Fibroblast of lung (primary cell): ENCODE measurements around the gene CHAD. TPM values are rescaled to one million over a fixed set of nuclear protein-coding genes. Genes with fewer than 3 reads are reported as not detected.

ENCODE experiments used
- DNase-seq, 2 donors: peaks; one replicate each; pipeline versions ENCODE4 v3.0.0 to v3.0.0-alpha.2; 2010; ENCODE audit warnings: low read depth in 2 of 2
- H2AFZ ChIP-seq: 2 replicates; pipeline ENCODE4 v1.5.1; 2012; ENCODE audit warnings: low read length, control low read depth, inconsistent platforms
- H3K27ac ChIP-seq: 2 replicates; pipeline ENCODE4 v1.5.1; 2011; ENCODE audit warnings: low read length, control low read depth; ENCODE audit not compliant: insufficient read depth
- H3K27me3 ChIP-seq: 2 replicates; pipeline ENCODE4 v1.5.1; 2011; ENCODE audit warnings: mild to moderate bottlenecking, low read length; ENCODE audit not compliant: control insufficient read depth, insufficient read depth
- H3K36me3 ChIP-seq: 2 replicates; pipeline ENCODE4 v1.5.1; 2011; ENCODE audit warnings: low read length; ENCODE audit not compliant: control insufficient read depth, insufficient read depth
- H3K4me1 ChIP-seq: 2 replicates; pipeline ENCODE4 v1.5.1; 2011; ENCODE audit warnings: low read length; ENCODE audit not compliant: control insufficient read depth, insufficient read depth; ENCODE audit errors: extremely low read depth
- H3K4me2 ChIP-seq: 2 replicates; pipeline ENCODE4 v1.5.1; 2011; ENCODE audit warnings: low read length, control low read depth; ENCODE audit not compliant: insufficient read depth; ENCODE audit errors: extremely low read depth
- H3K4me3 ChIP-seq, 4 experiments: fragments of 200-600 bp in 1 of 4; sonication (generic) in 1 of 4; replicated peaks in 1 of 4; 2 replicates each; pipeline ENCODE4 v1.5.1; 2011 to 2016; ENCODE audit warnings: low read length in 4 of 4, low read depth in 3 of 4, mild to moderate bottlenecking in 3 of 4, control low read depth in 2 of 4, inconsistent platforms in 1 of 4, mixed read lengths in 1 of 4; ENCODE audit not compliant: insufficient read depth in 1 of 4; ENCODE audit errors: control extremely low read depth in 1 of 4
- H3K79me2 ChIP-seq: 2 replicates; pipeline ENCODE4 v1.5.1; 2012; ENCODE audit warnings: mild to moderate bottlenecking, low read length, inconsistent platforms; ENCODE audit not compliant: control insufficient read depth, insufficient read depth
- H3K9ac ChIP-seq: 2 replicates; pipeline ENCODE4 v1.5.1; 2011; ENCODE audit warnings: mild to moderate bottlenecking, low read length, control low read depth; ENCODE audit not compliant: insufficient read depth
- H3K9me3 ChIP-seq: 2 replicates; pipeline ENCODE4 v1.5.1; 2012; ENCODE audit warnings: low read depth, low read length; ENCODE audit not compliant: control insufficient read depth, insufficient read depth
- H4K20me1 ChIP-seq: 2 replicates; pipeline ENCODE4 v1.5.1; 2011; ENCODE audit warnings: low read length; ENCODE audit not compliant: control insufficient read depth, insufficient read depth; ENCODE audit errors: extremely low read depth
- EZH2 ChIP-seq: IDR thresholded peaks from 2 replicates; pipeline ENCODE4 v1.5.1; 2012; ENCODE audit warnings: low read length, control low read depth, mild to moderate bottlenecking; ENCODE audit errors: missing control alignments
- polyA plus RNA-seq, 2 donors: library from polyadenylated mRNA; depleted of rRNA in 1 of 2; stranded (reverse) in 1 of 2; unstranded in 1 of 2; fragments of >200 nt; gene quantifications; 2 replicates each; pipeline ENCODE4 v1.2.1, GENCODE V29; 2011 to 2012; ENCODE audit warnings: missing spikeins in 1 of 2
- total RNA-seq: library from RNA; depleted of rRNA; stranded (reverse); fragments of >200 nt; gene quantifications from 2 replicates; pipeline ENCODE4 v1.2.1, GENCODE V29; 2014
- TF ChIP-seq, protein P1 (sequence below), 2 donors: IDR thresholded peaks in 1 of 2; conservative IDR thresholded peaks in 1 of 2; 1 replicate in 1 of 2; 2 replicates in 1 of 2; pipeline ENCODE4 v1.5.1; 2011 to 2012; ENCODE audit warnings: low read length in 2 of 2, control low read depth in 1 of 2, inconsistent platforms in 1 of 2, low read depth in 1 of 2, mild to moderate bottlenecking in 1 of 2

CHAD gene
- total and polyA plus RNA-seq, 2 donors (not counting 1 experiment from before 2014, with no cell fraction given): not detected

DNA sequence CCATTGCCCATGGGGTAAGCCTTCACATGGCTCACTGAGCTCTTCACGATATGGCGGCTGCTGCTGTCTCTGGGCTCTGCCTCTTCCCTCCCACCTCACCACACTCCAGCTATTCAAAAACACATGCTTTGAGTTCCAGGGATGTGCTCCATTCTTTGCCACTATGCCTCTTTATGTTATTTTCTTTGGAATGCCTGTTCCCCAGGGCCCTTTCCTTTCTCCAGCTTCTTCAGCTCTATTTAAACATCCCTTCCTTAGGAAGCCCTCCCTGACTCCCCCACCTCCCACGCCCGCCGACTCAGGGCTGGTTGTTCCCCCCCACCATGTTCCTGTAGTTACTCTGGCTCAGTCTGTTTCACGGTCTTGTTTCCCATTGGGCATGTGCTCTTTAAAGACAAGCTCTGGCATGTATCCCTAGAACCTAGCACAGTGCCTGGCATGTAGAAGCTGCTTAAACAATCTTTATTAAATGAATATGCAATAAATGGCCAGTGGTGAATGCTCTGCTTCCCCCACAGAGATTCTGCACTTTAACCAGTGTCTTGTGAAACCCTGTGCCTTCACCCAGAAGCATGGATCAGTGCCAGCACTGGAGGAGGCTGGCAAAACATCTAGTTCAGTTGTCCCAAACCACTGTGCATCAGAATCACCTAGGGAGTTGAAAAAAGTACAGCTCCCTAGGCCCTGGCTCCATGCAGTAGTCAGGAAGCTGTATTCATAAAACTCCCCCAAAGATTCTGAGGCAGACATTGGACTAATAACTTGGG, 46.4 kb upstream of the CHAD start:
- Histone ChIP-seq H4K20me1 (no peaks in the 10 kb centered on the region), H3K4me2 (no peak overlapping the region), H2AFZ (no peak overlapping the region), H3K27ac (no peak overlapping the region), H3K4me3 (no peak overlapping the region), H3K4me1 (no peaks in the 10 kb centered on the region), H3K9me3 (no peaks in the 10 kb centered on the region), H3K27me3 (peaks cover 3% of the 10 kb centered on the region), H3K9ac (no peak overlapping the region), H3K36me3 (no peaks in the 10 kb centered on the region), H3K79me2 (no peaks in the 10 kb centered on the region)
- TF ChIP-seq, protein P1, sequence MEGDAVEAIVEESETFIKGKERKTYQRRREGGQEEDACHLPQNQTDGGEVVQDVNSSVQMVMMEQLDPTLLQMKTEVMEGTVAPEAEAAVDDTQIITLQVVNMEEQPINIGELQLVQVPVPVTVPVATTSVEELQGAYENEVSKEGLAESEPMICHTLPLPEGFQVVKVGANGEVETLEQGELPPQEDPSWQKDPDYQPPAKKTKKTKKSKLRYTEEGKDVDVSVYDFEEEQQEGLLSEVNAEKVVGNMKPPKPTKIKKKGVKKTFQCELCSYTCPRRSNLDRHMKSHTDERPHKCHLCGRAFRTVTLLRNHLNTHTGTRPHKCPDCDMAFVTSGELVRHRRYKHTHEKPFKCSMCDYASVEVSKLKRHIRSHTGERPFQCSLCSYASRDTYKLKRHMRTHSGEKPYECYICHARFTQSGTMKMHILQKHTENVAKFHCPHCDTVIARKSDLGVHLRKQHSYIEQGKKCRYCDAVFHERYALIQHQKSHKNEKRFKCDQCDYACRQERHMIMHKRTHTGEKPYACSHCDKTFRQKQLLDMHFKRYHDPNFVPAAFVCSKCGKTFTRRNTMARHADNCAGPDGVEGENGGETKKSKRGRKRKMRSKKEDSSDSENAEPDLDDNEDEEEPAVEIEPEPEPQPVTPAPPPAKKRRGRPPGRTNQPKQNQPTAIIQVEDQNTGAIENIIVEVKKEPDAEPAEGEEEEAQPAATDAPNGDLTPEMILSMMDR (conservative IDR thresholded peaks at IDR 0.05 in 1 of 2, IDR thresholded peaks at IDR 0.05 in 1 of 2; ENCODE audit: low read depth in 1 of 2, low read length in 2 of 2): no peak
- TF ChIP-seq EZH2: no peak
- peak in 1 of 2 donors; percentile 39 for DNase-seq

DNA sequence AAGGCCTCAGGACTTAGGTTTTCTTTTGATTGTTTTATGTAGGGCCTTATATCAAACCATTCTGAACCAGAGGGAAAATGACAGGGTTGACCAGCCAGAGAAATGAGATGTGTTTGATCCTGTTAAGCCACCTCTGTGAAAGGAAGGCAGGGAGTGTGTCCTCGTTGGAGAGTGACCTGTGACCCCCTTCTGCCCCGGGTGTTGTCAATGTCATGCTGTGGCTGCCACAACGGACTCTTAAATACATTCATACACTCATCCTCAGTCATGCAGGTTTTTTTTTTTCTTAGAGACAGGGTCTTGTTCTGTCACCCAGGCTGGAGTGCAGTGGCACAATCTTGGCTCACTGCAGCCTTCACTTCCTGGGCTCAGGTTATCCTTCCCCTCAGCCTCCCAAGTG, 45.7 kb upstream of the CHAD start:
- Histone ChIP-seq H4K20me1 (no peaks in the 10 kb centered on the region), H3K27ac (no peak overlapping the region), H2AFZ (no peak overlapping the region)

DNA sequence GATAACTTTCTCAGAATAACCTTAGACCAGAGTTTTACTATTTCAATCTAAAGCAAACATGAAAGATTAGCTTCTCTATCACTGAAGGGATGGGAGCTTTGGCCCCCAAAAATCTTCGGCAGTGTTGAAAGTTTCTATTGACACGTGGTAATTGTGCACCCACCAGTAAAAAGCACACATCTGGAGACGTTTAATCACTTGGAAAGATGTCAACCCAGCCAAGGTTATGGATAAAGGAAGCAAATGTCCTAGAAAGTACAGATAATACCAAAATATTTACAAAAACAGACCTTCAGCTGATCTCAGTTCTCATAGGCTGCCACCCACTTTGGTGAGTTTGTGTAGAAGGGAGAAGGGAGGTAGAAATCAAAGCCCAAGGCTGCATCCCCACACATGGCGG, 44.8 kb upstream of the CHAD start:
- Histone ChIP-seq H3K36me3 (no peaks in the 10 kb centered on the region), H3K4me2 (no peak overlapping the region), H3K9ac (no peak overlapping the region)

More for the DNA sequence above, 45.7 kb upstream of the CHAD start:
- H3K36me3 ChIP-seq: no peaks in the 10 kb centered on the region
- H3K4me3 ChIP-seq: no peak overlapping the region
- no peak for DNase-seq
- H3K79me2 ChIP-seq: no peaks in the 10 kb centered on the region
- peaks cover 3% of the 10 kb centered on the region for H3K27me3 ChIP-seq
- TF ChIP-seq EZH2: no peak
- TF ChIP-seq, protein P1 (conservative IDR thresholded peaks at IDR 0.05 in 1 of 2, IDR thresholded peaks at IDR 0.05 in 1 of 2; ENCODE audit: low read depth in 1 of 2, low read length in 2 of 2): no peak
- no peak overlapping the region for H3K9ac ChIP-seq
- no peaks in the 10 kb centered on the region for H3K4me1 ChIP-seq
- H3K9me3 ChIP-seq: no peaks in the 10 kb centered on the region
- H3K4me2 ChIP-seq: no peak overlapping the region

More for the DNA sequence above, 44.8 kb upstream of the CHAD start:
- H3K27ac ChIP-seq: no peak overlapping the region
- H3K4me1 ChIP-seq: no peaks in the 10 kb centered on the region
- no peaks in the 10 kb centered on the region for H4K20me1 ChIP-seq
- no peak overlapping the region for H3K4me3 ChIP-seq
- peaks cover 3% of the 10 kb centered on the region for H3K27me3 ChIP-seq
- TF ChIP-seq, protein P1 (conservative IDR thresholded peaks at IDR 0.05 in 1 of 2, IDR thresholded peaks at IDR 0.05 in 1 of 2; ENCODE audit: low read depth in 1 of 2, low read length in 2 of 2): no peak
- no peak for TF ChIP-seq EZH2
- H3K9me3 ChIP-seq: no peaks in the 10 kb centered on the region
- no peaks in the 10 kb centered on the region for H3K79me2 ChIP-seq
- no peak overlapping the region for H2AFZ ChIP-seq
- no peak for DNase-seq
